HL-60 (cell line): ENCODE data around the gene KCNJ12.
"Not testable (repeated sequence)": the region's sequence is repeated elsewhere in the genome, so short reads cannot be mapped to it uniquely, and the experiment has no call there.

ENCODE experiments used
- CTCF ChIP-seq: IDR thresholded peaks from one replicate; pipeline ENCODE4 v1.5.1; 2011; ENCODE audit warnings: low read length, control low read depth, inconsistent platforms; ENCODE audit not compliant: insufficient read depth
- GABPA ChIP-seq: IDR thresholded peaks from 2 replicates; pipeline ENCODE4 v1.6.1; 2012; ENCODE audit warnings: low read depth
- POLR2AphosphoS5 ChIP-seq: IDR thresholded peaks from 2 replicates; pipeline ENCODE4 v1.6.1; 2012; ENCODE audit warnings: low read depth
- REST ChIP-seq: IDR thresholded peaks from 2 replicates; pipeline ENCODE4 v1.6.1; 2012; ENCODE audit warnings: low read depth; ENCODE audit not compliant: insufficient replicate concordance
- SPI1 ChIP-seq: IDR thresholded peaks from 2 replicates; pipeline ENCODE4 v1.6.1; 2012; ENCODE audit warnings: low read depth, mild to moderate bottlenecking, borderline replicate concordance

GRCh38 chr17:21350495-21350894 is 25.7 kb upstream of the KCNJ12 start:
- not testable (repeated sequence) for TF ChIP-seq CTCF, REST, SPI1, POLR2AphosphoS5, GABPA
